SK-MEL-5 (cell line): ENCODE measurements around the gene ACTL7B. TPM values are rescaled to one million over a fixed set of nuclear protein-coding genes. Genes with fewer than 3 reads are reported as not detected.

Experiments
- DNase-seq: peaks from one replicate; pipeline ENCODE4 v3.0.0-alpha.2; 2016; ENCODE audit warnings: low read depth, low spot score
- in situ Hi-C: cut with HindIII; loops from 2 replicates; pipeline ENCODE4 v1.10.0; 2016; ENCODE audit warnings: low sequenced_read_pairs, high pct_unique_total_duplicates, low pct_unique_long_range_greater_than_20kb
- total RNA-seq: library from RNA; depleted of rRNA; stranded (reverse); fragments of >200 nt; shearing (Covaris generic); gene quantifications from 2 replicates; pipeline ENCODE4 v1.2.3, GENCODE V29; 2014

Gene ACTL7B
- total RNA-seq, 1 experiment from 2014 or later = not detected

DNA sequence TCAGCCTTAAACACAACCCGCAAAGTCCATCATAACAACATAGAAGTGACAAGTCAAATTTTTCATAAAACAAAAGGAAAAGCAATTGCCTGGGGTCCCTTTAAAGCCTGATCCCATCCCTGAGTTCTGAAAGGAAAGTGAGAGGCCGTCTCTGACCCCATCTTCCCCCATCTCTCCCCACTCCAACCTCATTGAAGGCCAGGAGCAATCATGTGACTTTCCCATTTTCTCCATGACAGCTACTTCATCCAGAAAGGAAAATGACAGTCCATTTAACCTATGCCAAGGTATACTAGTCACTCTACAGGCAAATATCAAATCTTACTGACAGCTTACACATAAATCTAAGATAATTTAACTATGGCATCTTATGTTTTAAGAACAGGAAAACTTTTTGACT, 21.7 kb upstream of the ACTL7B start:
- in situ Hi-C loops = no loop called here
- no peak for DNase-seq

DNA sequence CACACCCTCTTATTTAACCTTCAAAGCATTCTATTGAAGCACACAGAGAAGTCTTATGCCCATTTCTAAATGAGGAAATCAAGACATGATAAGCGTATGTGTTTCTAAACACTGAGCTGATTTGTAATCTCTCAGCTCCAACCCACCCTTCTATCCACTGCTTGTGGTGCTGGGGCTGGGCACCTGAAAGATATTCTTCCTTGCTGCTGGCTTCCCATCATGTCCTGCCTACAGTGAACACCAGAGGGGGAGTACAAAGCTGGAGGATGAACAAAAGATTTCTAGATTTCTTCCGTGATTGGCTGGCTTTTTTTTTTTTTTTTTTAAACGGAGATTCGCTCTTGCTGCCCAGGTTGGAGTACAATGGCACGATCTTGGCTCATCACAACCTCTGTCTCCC, 20.6 kb upstream of the ACTL7B start:
- in situ Hi-C loops = no loop called here
- DNase-seq = no peak

- in situ Hi-C loops = no loop called here
- DNase-seq = no peak
These were observed 18.4 kb upstream of the ACTL7B start for GRCh38 chr9:108874058-108874788.

GRCh38 chr9:108869092-108869725, 13.4 kb upstream of the ACTL7B start:
- no peak for DNase-seq
- in situ Hi-C loops = no loop called here

DNA sequence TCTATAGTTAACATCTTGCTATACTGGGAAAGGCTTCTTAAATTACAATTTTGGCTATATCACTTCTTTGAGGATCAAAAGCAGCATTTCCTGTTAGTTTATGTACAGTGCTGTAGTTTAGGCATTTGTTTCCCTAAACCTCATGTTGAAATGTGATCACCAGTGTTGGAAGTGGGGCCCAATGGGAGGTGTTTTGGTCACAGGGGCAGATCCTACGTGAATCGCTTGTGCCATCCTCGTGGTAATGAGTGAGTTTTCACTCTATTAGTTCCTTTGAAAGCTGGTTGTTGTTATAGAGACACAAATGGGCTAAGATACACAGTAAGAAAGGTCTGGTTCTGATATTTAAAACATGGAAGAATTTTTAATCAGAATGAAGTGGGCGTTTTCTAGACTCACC, 12.0 kb upstream of the ACTL7B start:
- in situ Hi-C loops = no loop called here
- peak; percentile 15 for DNase-seq

DNA sequence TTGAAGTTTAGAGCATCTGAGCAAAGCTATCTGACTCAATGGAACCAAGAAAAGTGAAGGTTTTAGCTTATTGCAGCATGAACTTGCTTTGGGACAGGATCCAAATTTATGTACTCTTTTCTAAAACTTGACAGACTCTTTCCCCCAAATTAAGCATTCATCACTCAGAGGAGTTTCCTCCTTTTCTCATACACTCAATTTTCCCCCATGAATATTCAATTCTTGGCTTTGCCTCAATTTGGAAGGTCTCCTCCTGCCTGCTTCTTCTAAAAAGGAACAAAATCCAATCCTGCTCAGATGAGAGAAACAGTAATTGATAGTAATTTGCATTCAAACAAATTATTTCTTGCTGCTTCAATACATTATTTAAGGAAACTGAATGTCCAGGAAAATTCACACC, 11.3 kb upstream of the ACTL7B start:
- in situ Hi-C loops = no loop called here
- no peak for DNase-seq

DNA sequence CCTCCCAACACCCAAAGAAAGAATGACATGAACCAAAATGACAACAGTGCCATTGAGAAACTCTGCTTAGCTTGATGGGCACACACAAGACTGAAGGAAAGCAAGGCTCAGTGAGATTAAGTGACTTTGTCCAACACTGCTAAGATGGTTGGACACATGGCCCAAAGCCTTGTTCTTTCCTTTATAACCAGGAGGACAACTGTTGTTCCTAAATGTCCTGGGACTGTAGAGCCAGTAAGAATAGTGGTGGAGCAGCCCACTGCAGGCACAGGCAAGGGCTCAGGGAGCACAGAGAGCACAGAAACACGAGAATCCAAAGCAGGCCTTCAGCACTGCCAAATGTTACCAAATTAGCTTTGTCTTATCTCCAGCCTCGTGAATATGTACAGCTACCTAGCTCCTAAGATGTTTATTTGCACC, 10.2 kb upstream of the ACTL7B start:
- no peak for DNase-seq
- in situ Hi-C loops = no loop called here

DNA sequence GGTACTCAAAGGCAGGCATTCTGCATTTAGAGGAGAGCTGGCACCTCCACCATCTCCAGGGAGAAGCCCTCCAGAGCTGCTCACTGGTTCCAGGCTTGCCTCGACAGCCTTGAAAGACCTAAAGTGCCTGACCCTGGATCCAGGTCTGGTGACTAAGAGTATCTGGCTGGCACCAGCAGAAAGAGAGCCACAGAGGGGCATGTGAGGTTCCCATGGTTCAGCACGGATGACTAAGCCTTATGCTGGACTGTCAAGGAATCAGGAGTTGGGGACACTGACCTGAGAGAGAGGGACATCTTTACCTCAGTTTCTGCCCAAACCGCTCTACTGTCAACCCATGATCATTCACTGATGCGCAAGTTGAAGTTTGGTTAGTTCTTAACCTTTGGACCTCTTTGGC, 9.3 kb upstream of the ACTL7B start:
- in situ Hi-C loops = no loop called here
- DNase-seq = no peak

DNA sequence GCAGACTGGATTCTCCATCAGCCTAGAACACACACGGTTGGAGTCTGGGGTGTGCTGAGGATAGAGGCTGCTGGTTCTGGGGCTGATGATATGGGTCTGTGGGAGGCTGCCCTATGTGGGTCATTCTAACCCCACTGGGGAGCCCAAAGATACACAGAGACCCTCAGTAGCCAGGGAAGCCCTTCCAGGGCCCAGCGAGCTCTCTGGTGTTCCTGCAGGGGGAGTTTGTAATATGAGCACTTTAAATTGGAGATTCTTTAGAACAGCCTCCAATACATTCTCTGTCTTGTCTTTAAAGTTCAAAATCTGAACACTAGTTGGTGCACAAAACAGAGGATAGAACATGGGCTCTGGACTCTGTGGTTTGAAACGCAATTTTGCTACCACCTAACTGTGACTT, 8.7 kb upstream of the ACTL7B start:
- in situ Hi-C loops = no loop called here
- no peak for DNase-seq

DNA sequence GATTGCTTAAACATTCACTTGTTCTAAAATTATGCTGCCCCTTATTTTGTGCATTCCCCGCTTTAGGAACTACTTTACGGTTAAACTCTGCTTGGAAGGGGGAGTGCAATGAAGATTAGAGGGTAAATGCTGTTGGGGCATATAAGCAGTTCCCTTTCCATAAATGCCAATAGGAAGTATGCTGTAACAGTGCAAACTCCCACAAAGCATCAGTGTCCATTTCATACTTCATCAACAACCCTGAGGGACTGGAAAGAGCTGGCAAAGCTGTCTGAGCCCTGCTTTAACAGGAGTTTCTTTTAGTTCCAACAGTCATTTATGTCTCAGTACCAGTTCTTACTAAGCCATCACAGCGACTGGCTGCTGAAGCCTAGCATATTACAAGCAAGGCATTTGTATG, 8.1 kb upstream of the ACTL7B start:
- no peak for DNase-seq
- in situ Hi-C loops = no loop called here

GRCh38 chr9:108861997-108862396, 6.2 kb upstream of the ACTL7B start, which contains the start of gene ACTL7A:
Gene ACTL7A (plus strand): TSS chr9:108862266. CDS start chr9:108862323, 57 bp downstream.
- in situ Hi-C loops = no loop called here
- no peak for DNase-seq

DNA sequence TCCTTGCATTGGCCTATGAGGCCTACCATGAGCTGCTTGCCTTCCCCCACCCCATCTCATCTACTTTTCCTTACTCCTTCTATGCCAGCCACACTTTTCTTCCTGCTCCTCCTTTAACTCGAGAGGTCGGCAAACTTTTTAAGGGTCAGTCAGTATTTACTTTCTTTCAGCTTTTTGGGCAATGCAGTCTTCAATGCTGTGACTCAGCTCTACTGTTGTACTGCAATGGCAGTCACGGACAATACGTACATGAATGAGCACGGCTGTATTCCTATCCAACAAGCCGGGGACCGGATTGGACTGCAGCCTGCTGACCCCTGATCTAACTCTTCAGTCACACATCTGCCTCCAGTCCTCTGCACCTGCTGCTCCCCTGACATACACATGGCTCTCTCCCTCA, 5.7 kb upstream of the ACTL7B start:
- in situ Hi-C loops = no loop called here
- no peak for DNase-seq

DNA sequence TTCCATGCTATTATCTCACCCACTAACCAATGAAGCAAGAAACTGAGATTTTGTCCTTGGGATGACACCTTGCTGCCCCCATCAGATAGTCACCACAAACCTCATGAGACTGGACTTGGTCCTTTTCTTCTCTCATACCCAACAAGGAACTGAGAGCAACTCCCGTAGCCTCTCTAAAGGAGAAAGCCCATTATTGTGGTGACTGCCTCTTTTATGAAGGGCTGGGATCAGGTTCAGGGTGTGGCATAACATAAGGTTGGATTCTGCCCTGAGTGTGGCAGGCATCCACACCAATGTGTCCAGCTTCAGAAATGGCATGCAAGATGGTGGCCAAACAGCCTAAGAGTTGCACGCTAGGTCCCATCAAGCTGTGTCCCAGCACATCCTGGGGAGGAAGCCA, 5.0 kb upstream of the ACTL7B start:
- in situ Hi-C loops = no loop called here

GRCh38 chr9:108860354-108860753, 4.6 kb upstream of the ACTL7B start:
- in situ Hi-C loops = no loop called here
- DNase-seq = no peak

More for the DNA sequence above, 5.0 kb upstream of the ACTL7B start:
- no peak for DNase-seq

DNA sequence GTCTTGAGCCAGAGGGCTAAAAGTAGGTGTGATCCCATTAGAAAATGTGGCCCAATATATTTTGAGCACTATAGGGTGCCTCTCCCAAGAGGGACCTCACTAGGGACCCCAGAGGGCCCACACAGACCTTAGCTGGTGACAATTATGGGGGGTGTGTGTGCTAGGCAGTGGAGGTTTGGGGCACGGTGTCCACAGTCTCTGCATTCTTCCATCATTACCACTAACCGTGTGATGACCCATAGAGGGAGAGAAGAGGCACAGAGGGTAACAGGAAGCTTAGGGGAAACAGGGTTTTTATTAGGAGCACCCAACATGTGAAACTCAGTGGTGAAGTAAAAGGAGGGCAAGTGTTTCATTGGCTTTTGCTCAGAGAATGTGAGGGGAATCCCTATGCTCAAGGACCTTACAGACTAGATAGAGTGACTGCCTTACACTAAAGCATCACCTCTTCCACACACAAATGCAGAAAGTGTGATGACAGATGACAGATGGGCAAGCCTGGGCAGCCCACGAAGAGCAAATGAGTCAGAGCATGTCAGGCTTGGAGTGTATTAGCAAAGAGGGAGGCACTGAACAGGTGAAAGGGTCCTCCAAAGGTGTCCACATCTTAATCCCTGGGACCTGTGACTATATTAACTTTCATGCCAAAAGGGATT, 3.8 kb upstream of the ACTL7B start:
- no peak for DNase-seq
- in situ Hi-C loops = no loop called here

DNA sequence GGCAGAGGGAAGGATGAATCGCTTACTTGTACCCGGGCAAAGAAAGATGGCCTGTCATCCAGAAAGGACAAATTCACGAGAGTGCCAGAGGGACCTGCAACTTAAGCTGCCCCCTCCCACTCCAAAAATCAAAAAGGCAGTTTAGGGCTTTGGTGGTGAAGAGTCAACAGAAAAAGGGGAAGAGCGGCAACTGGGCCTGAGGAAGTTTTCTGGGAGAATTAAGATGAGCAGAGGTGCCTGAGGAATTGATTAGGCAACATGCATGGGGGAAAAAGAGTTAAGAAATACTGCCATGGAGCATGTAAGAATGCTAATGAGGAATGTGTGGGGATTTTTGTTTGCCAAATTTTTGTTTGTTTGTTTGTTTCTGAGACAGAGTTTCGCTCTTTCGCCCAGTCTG, 1.8 kb upstream of the ACTL7B start:
- in situ Hi-C loops = no loop called here

DNA sequence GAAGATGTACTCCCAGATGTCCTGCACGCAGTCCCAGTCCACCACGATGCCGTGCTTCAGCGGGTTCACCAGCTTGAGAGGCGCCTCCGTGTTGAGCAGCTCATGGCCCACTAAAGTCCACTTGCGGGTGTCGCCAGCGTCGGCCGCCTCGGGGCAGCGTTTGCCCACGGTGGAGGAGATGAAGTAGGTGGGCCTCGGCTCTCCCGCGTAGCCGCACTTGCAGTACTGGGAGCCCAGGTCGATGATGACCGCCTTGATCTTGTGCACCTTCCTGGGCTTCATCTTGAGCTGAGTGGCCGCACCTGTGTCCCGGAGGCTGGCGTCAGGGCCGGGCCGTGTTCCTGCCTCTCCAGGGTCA, 278 bp downstream of the ACTL7B start:
- in situ Hi-C loops = no loop called here
- DNase-seq = no peak

More for the DNA sequence above, 1.8 kb upstream of the ACTL7B start:
- no peak for DNase-seq

DNA sequence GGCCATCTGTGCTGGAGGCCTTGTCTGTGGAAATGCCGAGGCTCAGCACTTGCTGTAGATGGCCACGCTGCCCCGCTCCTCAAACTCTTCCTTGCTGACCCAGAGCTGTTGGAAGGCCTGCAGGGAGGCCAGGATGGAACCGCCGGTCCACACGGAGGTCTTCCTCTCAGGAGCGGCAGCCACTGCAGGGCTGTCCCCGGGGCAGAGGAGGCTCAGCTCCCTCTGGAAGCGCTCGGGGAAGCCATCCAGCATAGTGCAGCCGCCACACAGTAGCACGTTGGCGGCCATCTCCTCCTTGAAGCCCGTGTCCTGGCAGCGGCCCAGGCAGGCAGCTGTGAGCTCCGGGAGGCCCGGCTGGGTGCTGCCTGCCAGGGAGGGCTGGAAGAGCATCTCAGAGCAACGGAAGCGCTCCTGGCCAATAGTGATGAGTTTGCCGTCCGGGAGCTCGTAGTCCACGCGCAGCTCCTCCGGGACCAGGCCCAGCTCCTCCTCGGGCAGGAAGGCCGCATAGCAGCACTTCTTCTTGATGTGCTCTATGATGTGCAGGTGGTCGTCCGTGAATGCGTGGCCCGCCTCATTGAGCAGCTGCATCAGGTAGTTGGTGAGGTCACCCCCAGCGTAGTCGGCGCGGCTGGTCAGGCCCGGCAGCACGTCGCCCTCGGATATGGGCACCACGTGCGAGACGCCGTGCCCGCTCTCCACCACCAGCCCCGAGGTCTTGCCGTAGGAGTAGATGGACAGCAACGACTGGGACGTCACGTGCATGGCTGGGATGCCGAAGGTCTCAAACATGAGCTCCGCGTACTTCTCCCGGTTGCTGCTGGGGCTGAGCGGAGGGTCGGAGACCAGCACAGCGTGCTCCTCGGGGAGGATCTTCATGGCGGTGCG, 901 bp downstream of the ACTL7B start:
- DNase-seq = no peak
- in situ Hi-C loops = no loop called here
